Measurements from ENCODE around the gene PACRG.

DNA sequence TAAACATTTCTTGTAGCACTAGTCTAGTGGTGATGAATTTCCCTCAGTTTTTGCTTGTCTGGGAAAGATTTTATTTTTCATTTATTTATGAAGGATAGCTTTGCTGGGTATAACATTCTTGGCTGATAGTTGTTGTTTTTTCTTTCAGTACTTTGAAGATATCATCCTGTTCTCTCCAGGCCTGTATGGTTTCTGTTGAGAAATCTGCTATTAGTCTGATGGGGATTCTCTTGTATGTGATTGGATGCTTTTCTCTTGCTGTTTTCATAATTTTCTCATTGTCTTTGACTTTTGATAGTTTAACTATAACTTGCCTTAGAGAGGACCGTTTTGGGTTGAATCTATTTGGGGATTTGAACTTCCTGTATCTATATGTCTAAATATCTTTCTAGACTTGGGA lies 207.1 kb downstream of the PACRG start:
- TF ChIP-seq POLR2A (IDR thresholded peaks at IDR 0.05; ENCODE audit: low read depth, low read length) (no peak), POLR2AphosphoS5 (IDR thresholded peaks at IDR 0.05; ENCODE audit: low read depth, low read length) (no peak), TAF1 (IDR thresholded peaks at IDR 0.05; ENCODE audit: low read depth, low read length) (no peak), POU2F2 (IDR thresholded peaks at IDR 0.05; ENCODE audit: low read depth, low read length) (no peak)

Data from GM12891 (cell line).